Activated T-helper 2 cell treated with anti-CD3 and anti-CD28 coated beads, Interferon-gamma antibody, Interleukin-2, Interleukin-4, amounts not matched to agents 10 μg/mL and 5 μg/mL and 100 μg/mL, durations not matched to agents 14 hours and 24 hours and 36 hours (primary cell): ENCODE measurements around the gene GLP2R. TPM values are rescaled to one million over a fixed set of nuclear protein-coding genes. Genes with fewer than 3 reads are reported as not detected.
"Not testable (repeated sequence)": the region's sequence is repeated elsewhere in the genome, so short reads cannot be mapped to it uniquely, and the experiment has no call there.

ENCODE experiments used
- DNase-seq: peaks from one replicate; pipeline ENCODE4 v3.0.0; 2021; ENCODE audit warnings: low spot score
- H3K27ac Mint-ChIP-seq: one replicate; pipeline ENCODE4 v1.8.0; 2021; ENCODE audit warnings: mixed read lengths
- H3K27me3 Mint-ChIP-seq: one replicate; pipeline ENCODE4 v1.8.0; 2021; ENCODE audit warnings: low read depth, mixed read lengths
- H3K36me3 Mint-ChIP-seq: one replicate; pipeline ENCODE4 v1.8.0; 2021; ENCODE audit warnings: low read depth, mixed read lengths
- H3K4me1 Mint-ChIP-seq: one replicate; pipeline ENCODE4 v1.8.0; 2021; ENCODE audit warnings: low read depth, mixed read lengths
- H3K4me3 Mint-ChIP-seq: one replicate; pipeline ENCODE4 v1.8.0; 2021; ENCODE audit warnings: low read depth, mild to moderate bottlenecking, moderate library complexity, mixed read lengths
- H3K9me3 Mint-ChIP-seq: one replicate; pipeline ENCODE4 v1.8.0; 2021; ENCODE audit warnings: mixed read lengths
- intact Hi-C: fragments of 100-400 bp; cut with micrococcal nuclease; formaldehyde crosslinking; loops from one replicate; pipeline ENCODE4 v1.15.1; 2023
- total RNA-seq: library from RNA; stranded (reverse); gene quantifications from 2 replicates; pipeline ENCODE4 v1.2.3, GENCODE V29; 2022

GLP2R gene
- total RNA-seq, 1 donor from 2014 or later: not detected

DNA sequence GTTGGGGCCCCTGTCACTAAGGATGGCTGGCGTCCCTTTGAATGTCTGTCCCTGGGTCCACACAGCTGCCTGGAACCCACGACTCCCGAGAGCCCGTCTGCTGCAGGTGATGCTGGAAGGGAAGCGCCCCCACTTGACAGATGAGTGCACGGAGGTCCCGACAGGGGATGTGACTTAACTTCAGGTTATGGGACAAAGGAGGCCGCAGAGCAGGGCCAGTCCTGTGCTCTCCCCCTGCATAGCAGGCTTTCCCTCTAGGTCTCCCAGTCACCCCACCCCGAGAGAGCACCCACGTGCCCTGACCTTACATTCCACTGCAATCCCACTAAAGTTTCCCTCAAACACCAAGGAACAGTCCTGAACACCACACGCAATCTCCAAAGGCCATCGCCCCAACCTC, 85.4 kb downstream of the GLP2R start:
- H3K9me3 Mint-ChIP-seq: no peaks in the 10 kb centered on the region
- no peaks in the 10 kb centered on the region for H3K4me1 Mint-ChIP-seq
- no peaks in the 10 kb centered on the region for H3K36me3 Mint-ChIP-seq
- intact Hi-C loops: no loop called here
- H3K4me3 Mint-ChIP-seq: no peak overlapping the region
- no peaks in the 10 kb centered on the region for H3K27me3 Mint-ChIP-seq
- no peak overlapping the region for H3K27ac Mint-ChIP-seq
- no peak for DNase-seq

DNA sequence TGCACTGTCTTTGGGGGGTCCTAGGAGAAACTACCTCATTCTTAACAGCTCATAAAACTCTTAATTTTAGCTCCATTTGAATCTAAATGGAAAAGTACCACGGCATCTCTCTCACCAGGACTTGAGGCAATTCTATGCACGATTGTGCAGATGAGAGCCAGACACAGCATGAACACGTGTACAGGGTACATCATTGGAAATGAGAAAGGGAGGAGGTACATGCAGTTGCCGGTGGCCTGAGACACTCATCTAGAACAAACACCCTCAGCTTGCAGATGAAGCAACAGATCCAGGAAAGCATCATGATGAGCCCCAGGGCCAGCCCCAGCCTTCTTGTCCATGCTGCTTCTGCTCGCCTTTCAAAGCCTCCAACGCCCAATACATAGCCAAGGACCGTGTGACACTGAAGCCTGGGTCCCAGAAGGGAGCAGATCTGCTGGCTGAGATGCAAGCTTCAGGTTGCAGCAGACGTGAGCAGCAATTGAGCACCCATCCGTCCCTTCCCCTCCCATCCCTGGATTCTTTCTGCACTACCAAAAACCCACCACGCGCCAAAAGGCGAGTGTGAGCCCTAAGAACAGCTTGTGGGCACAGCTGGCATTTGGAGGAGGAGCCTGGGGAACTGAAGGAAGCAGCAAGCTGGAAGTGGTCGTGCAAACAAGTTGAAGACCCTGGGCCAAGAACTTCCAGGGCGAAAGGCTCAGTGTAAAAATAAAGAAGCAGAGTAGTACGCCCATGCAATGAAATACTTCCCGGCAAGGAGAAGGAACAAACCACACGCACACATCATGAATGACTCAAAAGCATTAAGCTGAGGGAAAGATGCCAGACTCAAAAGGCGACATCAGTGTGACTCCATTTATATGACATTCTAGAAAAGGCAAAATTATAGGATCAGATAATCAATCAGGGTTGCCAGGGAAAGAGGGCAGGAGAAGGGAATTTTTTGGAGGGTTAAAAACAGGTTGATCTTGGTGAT, 86.7 kb downstream of the GLP2R start:
- no peaks in the 10 kb centered on the region for H3K36me3 Mint-ChIP-seq
- no peaks in the 10 kb centered on the region for H3K4me1 Mint-ChIP-seq
- H3K9me3 Mint-ChIP-seq: no peaks in the 10 kb centered on the region
- DNase-seq: no peak
- no peak overlapping the region for H3K27ac Mint-ChIP-seq
- no peak overlapping the region for H3K4me3 Mint-ChIP-seq
- intact Hi-C loops: no loop called here
- no peaks in the 10 kb centered on the region for H3K27me3 Mint-ChIP-seq

DNA sequence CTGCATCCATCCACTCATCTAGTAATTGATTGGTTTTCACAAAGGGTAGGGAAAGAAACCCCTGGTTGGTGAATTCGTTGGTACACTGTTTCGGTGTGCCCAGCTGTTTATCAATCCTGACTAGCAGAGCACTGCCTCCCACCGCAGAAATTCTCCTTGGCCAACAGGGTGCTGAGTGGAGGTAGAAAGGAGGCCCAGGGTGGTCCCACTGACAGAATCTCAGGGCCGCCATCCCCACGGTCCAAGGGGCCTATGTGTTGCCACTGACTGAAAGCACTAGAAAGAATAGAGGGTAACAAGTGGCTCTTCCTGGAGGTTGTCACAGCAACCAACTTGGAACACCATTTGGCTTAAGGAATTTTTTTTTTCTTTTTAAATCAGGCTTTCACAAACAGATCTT, 87.8 kb downstream of the GLP2R start:
- H3K9me3 Mint-ChIP-seq: no peaks in the 10 kb centered on the region

DNA sequence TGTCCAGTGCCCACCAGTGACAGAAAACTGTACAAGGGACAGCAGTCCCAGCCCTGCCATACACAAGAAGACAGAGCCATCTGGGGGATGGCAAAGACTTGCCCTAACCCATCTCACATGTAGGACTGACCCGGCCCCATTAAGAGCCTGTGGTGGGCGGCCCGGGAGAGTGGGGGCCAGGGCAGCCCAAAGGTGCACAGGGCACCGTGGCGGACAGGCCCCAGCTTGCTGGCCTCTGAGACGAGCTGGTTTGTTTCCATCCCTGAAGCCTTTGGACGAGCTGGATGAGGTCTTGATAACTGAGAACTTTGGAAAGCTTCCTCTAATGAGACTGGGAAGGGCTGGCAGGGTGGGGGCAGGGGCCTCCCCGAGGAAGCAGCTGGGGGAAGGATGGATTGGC, 90.4 kb downstream of the GLP2R start:
- H3K27ac Mint-ChIP-seq: no peak overlapping the region
- H3K36me3 Mint-ChIP-seq: no peaks in the 10 kb centered on the region
- intact Hi-C loops: no loop called here
- H3K9me3 Mint-ChIP-seq: no peaks in the 10 kb centered on the region
- no peak for DNase-seq
- no peaks in the 10 kb centered on the region for H3K4me1 Mint-ChIP-seq
- no peaks in the 10 kb centered on the region for H3K27me3 Mint-ChIP-seq
- H3K4me3 Mint-ChIP-seq: no peak overlapping the region

More for the DNA sequence above, 87.8 kb downstream of the GLP2R start:
- H3K27me3 Mint-ChIP-seq: no peaks in the 10 kb centered on the region
- no peaks in the 10 kb centered on the region for H3K4me1 Mint-ChIP-seq
- H3K36me3 Mint-ChIP-seq: no peaks in the 10 kb centered on the region
- DNase-seq: no peak
- H3K4me3 Mint-ChIP-seq: no peak overlapping the region
- no peak overlapping the region for H3K27ac Mint-ChIP-seq
- intact Hi-C loops: no loop called here

DNA sequence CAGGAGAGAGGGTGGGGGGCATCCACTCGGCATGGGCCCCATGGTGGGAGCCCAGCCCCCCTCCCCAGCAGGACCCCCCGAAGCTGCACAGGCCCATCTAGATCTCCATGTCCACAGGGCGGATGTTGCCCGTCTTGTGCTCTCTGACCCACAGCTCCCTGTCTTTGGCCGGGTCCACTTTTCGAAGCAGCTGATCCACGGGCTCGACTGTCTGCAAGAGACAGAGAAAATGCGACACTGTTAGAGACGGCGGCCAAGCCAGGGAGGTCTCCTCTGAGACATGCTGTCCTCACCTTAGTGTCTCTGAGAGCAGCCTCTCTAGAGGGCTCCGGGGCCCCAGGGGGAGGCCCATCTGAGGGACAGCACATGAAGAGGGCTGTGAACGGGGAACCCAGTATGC, 91.4 kb downstream of the GLP2R start:
- intact Hi-C loops: no loop called here
- no peak overlapping the region for H3K27ac Mint-ChIP-seq
- no peaks in the 10 kb centered on the region for H3K4me1 Mint-ChIP-seq
- no peaks in the 10 kb centered on the region for H3K27me3 Mint-ChIP-seq
- no peak for DNase-seq
- no peaks in the 10 kb centered on the region for H3K9me3 Mint-ChIP-seq
- no peak overlapping the region for H3K4me3 Mint-ChIP-seq
- no peaks in the 10 kb centered on the region for H3K36me3 Mint-ChIP-seq

DNA sequence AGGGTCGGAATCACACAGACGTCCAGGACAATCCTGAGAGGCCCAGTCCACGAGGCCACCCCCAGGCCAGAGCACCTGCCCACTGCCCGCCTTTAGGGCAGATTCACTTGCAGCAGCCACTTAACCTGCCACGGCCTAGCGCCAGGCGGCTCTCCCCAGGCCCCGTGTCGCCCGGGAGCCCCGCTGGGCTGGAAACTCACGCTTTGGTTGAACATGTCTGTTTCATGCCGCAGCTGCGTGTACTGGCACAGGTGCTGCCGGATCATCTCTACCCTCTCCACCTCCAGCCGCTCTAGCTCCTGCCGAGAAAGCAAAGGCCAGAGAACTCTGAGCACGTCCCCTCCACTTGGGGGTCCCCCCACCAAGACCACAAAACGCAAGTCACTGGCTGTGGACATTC, 92.1 kb downstream of the GLP2R start:
- Mint-ChIP-seq H3K4me1 (no peaks in the 10 kb centered on the region), H3K36me3 (no peaks in the 10 kb centered on the region), H3K27me3 (no peaks in the 10 kb centered on the region), H3K27ac (no peak overlapping the region), H3K9me3 (no peaks in the 10 kb centered on the region), H3K4me3 (no peak overlapping the region)
- no peak for DNase-seq
- intact Hi-C loops: no loop called here

DNA sequence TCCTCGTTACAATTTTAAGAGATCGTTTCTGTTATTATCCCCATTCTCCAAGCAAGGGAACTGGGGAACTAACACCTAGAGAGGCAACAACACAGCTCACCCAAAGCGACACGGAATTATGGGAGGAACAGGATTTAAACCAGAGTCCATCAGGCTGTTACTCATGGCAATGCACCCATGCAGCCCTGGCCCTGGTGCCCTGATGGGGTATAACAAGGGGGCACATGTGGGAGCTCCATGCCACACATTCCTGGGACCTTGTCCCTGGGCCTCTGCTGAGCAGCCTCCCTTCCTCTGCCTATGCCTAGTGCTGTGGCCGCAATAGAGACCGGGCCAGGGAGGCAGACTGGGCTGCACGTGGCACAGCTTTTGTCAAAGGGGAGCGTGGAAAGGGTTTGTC, 92.6 kb downstream of the GLP2R start:
- no peaks in the 10 kb centered on the region for H3K4me1 Mint-ChIP-seq
- no peak overlapping the region for H3K4me3 Mint-ChIP-seq
- intact Hi-C loops: no loop called here
- no peak for DNase-seq
- no peaks in the 10 kb centered on the region for H3K27me3 Mint-ChIP-seq
- H3K36me3 Mint-ChIP-seq: no peaks in the 10 kb centered on the region
- no peaks in the 10 kb centered on the region for H3K9me3 Mint-ChIP-seq
- no peak overlapping the region for H3K27ac Mint-ChIP-seq

DNA sequence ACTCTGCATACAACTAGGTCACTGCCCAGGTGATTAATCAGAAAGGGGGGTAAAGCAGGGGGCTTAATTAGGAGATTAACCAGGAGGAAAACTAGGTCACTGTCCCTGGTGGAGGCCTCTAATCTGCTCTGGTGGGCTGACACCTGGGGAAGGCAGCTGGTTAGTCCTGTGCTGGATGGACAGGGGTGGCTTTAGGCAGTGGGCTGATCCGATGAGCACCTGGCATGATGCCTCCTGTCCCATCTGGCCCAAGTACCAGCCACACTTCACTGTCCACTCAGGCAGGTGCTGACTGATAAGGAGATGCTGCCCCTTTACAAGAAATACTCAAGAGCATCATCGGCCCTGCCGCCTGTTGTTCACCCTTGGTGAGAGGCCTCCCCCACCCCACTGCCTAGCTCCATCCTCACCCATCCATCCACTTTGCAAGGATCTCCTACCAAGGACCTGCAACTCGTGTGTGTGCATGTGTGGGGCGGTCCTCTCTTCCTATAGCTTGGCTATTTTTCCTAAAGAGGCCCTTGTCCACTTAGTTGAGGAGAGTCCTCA, 93.2 kb downstream of the GLP2R start:
- Mint-ChIP-seq H3K9me3 (no peaks in the 10 kb centered on the region), H3K27me3 (no peaks in the 10 kb centered on the region), H3K4me1 (no peaks in the 10 kb centered on the region), H3K27ac (no peak overlapping the region), H3K36me3 (no peaks in the 10 kb centered on the region), H3K4me3 (no peak overlapping the region)
- DNase-seq: no peak
- intact Hi-C loops: no loop called here

DNA sequence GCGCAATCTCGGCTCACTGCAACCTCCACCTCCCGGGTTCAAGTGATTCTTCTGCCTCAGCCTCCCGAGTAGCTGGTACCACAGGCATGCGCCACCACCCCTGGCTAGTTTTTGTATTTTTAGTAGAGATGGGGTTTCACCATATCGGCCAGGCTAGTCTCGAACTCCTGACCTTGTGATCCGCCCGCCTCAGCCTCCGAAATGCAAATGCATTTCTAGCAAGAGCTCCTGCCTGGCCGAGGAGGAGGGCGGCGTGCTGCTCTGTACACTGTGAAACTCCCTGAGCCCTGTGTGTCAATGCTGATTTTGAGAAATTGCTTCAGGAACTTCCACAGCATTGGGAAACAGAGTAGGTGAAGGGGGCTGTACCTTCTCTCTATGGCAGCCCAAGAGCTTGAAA, 95.5 kb downstream of the GLP2R start:
- intact Hi-C loops, H3K27me3 Mint-ChIP-seq, H3K27ac Mint-ChIP-seq, H3K4me1 Mint-ChIP-seq, DNase-seq, H3K36me3 Mint-ChIP-seq, H3K9me3 Mint-ChIP-seq, H3K4me3 Mint-ChIP-seq: not testable (repeated sequence)

DNA sequence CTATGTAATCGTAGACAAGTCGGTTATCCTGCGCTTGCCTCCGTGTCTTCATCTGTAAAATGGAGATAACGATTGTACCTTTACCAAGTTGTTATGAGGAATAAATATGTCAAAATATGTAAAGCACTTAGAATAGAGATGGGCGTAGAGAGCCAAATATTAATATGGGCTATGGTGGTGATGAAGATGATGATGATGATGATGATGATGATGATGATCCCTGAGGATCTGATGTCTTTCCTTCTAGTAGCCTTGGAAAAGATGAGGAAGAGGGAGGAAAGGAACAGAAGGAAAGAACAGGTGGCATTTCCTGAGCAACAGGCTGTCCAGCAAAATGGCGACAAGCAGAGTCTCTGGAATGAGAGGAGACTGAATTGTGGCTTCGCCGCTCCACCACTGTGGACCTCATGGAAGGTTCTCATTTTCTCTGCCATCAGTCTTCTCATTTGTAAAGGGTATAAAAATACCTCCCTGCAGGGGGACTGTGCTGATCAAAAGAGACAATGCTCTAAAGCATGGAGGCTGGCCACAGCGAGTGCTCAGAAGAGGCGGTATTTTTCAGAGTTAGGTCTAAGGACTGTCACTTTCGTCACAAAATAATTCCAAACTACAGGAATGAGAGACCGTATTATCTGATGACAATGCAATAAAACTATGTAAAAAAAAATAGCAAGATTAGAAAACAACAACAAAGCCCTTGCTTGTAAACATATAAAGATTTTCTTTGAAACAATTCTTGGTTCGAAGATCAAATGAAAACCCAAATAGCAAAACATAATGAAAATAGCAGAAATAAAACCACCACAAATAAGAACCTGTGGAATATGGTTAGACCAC, 96.5 kb downstream of the GLP2R start:
- Mint-ChIP-seq H3K36me3 (no peaks in the 10 kb centered on the region), H3K4me3 (no peak overlapping the region), H3K4me1 (no peaks in the 10 kb centered on the region), H3K9me3 (no peaks in the 10 kb centered on the region), H3K27ac (no peak overlapping the region), H3K27me3 (no peaks in the 10 kb centered on the region)
- DNase-seq: no peak
- intact Hi-C loops: no loop called here

DNA sequence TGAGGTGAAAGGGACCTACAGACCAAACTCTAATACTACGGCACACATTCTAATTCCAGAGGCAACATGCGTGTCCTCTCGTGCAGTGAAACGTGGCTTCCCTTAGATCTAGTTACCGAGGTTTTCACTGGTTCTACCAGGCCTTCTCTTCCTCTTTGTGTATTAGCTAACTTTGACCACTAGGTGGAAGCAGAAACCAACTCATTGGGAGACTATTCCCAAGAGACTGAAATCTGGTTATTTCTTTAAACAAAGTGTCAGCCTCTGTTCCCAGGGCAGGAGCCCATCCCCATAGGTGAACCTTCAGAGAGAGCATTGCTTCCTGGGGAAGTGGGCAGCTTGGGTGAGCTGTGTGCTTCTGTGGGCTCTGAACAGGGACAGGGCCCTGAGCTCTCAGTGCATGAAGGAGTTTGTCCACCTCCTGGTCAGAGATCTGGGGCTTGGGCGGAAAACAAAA, 99.0 kb downstream of the GLP2R start:
- no peak overlapping the region for H3K27ac Mint-ChIP-seq
- no peaks in the 10 kb centered on the region for H3K4me1 Mint-ChIP-seq
- no peaks in the 10 kb centered on the region for H3K27me3 Mint-ChIP-seq
- H3K4me3 Mint-ChIP-seq: no peak overlapping the region
- intact Hi-C loops: loop anchor here (2.0 kb wide), 1 partner anchor 302 kb away; no protein-coding TSS in a partner anchor
- no peaks in the 10 kb centered on the region for H3K9me3 Mint-ChIP-seq
- no peaks in the 10 kb centered on the region for H3K36me3 Mint-ChIP-seq
- no peak for DNase-seq

DNA sequence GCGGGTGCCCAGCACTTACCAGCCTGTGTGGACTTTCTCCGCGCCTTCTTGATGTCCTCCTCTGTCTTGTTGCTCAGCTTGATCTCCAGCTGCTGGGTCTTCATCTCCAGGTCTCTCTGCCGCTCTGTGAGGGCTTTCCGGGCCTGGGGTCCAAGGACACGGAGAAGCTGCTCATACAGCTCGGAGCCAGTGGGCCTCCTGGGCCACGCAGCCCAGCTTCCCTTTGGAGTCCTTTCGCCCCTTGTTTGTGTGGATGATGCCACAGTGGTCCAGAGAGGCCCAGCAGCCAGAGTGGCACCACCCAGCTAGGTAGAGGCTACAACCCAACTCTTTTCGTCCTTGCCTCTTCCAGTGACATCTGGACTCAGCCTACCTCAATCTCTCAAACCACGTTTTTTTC, 99.7 kb downstream of the GLP2R start:
- no peaks in the 10 kb centered on the region for H3K36me3 Mint-ChIP-seq
- DNase-seq: no peak
- H3K27ac Mint-ChIP-seq: no peak overlapping the region
- no peaks in the 10 kb centered on the region for H3K27me3 Mint-ChIP-seq
- intact Hi-C loops: loop anchor here (2.0 kb wide), 1 partner anchor 301 kb away; no protein-coding TSS in a partner anchor
- no peak overlapping the region for H3K4me3 Mint-ChIP-seq
- H3K4me1 Mint-ChIP-seq: no peaks in the 10 kb centered on the region
- no peaks in the 10 kb centered on the region for H3K9me3 Mint-ChIP-seq
